NCI-H524 treated with DMSO at 0.1 percent for 48 hours (cell line): ENCODE data around the gene DHRSX.
"Not testable (repeated sequence)": the region's sequence is repeated elsewhere in the genome, so short reads cannot be mapped to it uniquely, and the experiment has no call there.

ENCODE experiments used
- DNase-seq: peaks from one replicate; lab custom pipeline; 2025; lab: John Stamatoyannopoulos, UW

The DHRSX gene

DNA sequence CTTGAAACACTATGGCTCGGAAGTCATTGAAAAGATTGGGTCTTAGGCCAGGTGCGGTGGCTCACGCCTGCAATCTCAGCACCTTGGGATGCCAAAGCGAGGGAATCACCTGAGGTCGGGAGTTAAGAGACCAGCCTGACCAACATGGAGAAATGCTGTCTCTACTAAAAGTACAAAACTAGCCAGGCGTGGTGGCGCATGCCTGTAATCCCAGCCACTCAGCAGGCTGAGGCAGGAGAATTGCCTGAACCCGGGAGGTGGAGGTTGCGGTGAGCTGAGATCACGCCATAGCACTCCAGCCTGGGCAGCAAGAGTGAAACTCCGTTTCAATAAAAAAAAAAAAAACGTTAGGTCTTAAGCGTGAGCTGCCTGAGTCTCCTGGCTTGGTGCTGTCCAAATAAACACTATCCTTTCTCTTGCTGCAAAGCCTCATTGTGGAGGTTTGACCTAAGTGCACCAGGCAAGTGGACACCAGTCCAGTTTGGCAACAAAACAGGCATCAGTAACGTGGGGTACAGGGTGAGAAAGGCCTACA lies 185.9 kb downstream of the DHRSX start:
- DNase-seq: no peak

GRCh38 chrX:2313864-2314640 lies 186.7 kb downstream of the DHRSX start:
- no peak for DNase-seq

DNA sequence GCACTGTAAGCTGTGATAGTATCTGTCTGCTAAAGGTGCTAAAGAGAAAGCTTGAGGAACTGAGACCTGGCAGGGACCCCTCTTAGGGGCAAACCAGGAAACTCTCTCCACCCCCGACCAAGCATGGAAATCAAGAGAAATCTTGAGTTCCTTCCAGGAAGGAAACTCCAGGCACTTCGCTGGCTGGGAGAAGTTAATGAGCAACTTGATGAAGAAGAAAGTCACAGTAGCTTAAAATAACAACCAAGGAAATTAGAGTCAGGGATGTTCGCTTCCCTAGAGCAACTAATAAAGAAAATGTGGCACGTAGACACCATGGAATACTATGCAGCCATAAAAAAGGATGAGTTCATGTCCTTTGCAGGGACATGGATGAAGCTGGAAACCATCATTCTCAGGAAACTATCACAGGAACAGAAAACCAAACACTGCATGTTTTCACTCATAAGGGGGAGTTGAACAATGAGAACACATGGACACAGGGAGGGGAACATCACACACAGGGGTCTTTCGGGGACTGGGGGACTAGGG lies 188.7 kb downstream of the DHRSX start:
- not testable (repeated sequence) for DNase-seq

DNA sequence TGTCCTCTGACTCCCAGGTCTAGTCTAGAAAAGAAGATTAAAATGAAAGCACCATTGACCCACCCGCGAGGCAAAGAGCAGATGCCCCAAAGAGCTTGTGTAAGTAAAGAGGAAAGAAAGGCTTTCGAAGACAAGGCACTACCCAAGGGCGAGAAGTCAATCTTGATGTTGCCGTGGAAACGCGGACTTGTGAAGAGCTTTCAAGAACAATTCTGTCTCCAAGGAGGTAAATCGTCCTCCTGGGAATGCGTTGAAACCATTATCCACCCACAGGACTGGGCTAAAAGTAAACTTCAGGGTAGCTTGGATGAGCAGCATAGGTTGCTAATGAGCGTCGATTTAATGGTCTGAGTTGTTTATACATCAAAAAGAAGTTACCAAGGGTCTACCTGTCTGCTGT lies 189.3 kb downstream of the DHRSX start:
- no peak for DNase-seq

DNA sequence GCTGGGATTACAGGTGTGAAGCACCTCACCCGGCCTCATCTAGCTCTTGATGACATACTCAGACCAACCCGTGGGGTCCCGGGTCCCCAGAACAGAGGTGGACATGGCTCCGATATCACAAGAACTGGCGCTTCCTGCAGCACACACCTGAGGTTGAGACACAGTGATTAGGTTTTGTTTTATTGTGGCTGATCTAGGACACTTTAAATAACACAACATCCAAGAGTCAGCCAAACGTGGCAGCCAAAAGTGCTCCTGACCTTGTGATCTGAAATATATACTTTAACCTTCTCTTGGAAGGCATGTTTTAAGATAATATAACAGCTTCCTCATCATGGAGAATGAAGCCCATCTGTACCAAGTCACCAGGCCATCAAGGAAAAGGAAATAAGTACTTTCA lies 198.9 kb downstream of the DHRSX start:
- no peak for DNase-seq

DNA sequence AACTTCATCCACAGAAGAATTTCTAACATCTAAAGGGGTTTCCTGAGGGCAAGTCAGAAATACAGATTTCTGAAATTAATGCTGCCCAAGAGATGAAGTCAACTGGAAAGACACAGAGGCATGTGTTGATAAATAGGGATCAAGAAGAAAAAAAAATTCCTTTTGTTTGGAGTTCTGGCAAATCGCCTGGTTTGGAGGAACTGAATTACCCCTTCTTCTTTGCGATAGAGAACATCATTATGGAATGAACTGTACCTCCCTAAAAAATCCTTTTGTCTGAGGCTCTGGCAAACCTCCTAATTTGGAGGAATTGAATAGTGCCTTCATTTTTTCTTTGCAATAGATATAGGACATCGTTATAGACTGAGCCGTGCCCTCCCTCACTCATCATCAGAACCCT lies 200.9 kb downstream of the DHRSX start:
- no peak for DNase-seq

DNA sequence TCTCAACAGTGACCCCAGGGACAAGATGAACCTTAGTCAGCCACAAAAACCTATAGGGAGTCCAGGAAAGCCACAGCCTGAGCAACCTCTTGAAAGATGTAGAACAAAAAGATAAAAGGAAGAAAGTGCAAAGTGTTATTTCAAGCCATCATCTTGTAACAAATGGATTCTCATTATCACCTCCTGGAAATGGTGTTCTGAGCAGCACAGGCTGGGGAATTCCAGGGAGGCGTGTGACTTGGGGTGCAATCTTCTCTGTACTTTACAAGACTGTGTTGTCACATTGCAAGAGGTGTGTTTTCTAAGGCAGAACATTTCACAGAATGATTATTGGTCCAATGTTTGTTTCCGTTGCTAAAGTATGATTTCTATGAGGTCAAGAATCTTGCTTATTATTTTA lies 214.0 kb downstream of the DHRSX start:
- DNase-seq: no peak

DNA sequence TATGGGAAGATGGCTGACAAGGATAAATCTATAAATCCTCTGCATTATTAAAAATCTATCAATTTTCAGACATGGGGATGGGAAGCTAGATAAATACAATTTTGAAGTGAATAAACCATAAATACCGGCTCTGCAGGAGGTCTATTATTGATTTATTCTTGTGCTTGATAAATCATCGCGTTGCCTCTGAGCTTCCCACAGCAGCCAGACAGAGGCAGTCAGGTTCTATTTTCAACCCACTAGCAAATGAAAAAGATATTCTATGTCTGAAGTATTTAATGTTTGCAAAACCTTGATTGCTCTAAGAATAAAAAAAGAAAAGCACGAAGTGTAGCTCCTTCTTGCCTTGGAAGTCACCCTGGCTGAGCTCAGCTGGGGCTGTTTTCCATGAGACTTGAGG lies 216.2 kb downstream of the DHRSX start:
- no peak for DNase-seq

DNA sequence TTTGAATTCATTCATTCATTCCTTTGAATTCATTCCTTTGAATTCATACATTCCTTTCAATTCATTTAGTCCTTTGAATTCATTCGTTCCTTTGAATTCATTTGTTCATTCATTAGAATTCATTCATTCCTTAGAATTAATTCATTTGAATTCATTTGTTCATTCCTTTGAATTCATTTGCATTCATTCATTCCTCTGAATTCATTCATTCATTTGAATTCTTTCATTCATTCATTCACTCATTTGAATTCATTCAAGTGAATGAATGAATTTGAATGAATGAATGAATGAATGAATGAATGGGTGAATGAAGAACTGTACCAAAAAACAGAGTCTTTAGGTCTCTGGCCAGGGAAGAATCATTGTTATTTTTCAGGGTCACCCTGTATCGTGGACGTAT lies 216.6 kb downstream of the DHRSX start:
- DNase-seq: no peak

- DNase-seq: no peak
Observed at GRCh38 chrX:2283111-2283859, 217.5 kb downstream of the DHRSX start.

GRCh38 chrX:2282490-2283090 lies 218.2 kb downstream of the DHRSX start:
- no peak for DNase-seq

DNA sequence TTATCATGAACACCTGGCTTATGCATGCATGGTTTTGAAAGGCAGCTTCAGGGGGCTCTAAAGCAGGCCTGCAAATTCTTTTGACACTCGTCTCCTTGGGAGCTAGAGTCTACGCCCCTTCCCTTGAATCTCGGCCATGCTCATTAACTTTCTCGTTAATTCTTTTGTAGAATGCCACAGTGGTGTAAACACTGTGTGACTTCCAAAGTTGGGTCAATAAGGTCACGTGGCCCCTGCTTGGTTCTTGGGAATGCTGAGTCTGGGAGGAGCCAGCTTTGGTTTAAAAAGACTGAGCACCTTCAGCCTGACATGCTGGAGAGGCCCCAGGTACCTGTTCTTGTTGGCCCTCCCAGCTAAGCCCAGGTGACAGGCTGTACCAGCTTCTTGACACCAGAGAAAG lies 228.4 kb downstream of the DHRSX start:
- no peak for DNase-seq

- not testable (repeated sequence) for DNase-seq
Observed at GRCh38 chrX:2271595-2271994, 229.2 kb downstream of the DHRSX start.

- not testable (repeated sequence) for DNase-seq
Observed at GRCh38 chrX:2270783-2271182, 230.0 kb downstream of the DHRSX start.

GRCh38 chrX:2267890-2268289 lies 232.9 kb downstream of the DHRSX start:
- DNase-seq: no peak

DNA sequence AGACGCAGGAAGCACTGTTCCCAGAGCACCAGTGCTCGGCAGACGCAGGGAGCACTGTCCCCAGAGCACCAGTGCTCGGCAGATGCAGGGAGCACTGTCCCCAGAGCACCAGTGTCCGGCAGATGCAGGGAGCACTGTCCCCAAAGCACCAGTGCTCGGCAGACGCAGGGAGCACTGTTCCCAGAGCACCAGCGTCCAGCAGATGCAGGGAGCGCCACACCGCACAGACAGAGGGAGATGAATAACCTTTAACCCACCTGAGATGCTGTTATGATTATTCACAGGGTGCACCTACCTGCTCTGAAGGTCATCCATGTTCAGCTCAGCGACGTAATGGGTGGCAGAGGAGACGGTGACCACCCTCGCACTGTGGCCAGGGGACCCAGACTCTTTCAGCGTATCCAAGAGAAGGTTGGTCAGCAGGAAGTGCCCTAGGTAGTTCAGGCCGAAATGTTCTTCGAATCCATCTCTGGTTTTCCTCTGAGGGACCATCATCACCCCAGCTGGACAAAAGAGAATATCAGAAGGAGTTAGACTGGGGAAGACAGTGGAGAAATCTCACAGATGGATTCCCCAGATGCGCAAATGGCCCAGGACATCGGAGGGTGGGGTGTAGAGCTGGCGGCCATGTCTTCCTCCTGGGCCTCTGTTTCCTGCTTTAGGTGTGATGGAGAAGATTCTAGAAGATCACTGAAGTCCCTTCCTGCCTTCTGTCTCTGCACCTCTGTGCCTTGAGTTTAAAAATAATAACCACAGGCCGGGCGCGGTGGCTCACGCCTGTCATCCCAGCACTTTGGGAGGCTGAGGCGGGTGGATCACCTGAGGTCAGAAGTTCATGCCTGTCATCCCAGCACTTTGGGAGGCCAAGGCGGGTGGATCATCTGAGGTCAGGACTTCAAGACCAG lies 234.1 kb downstream of the DHRSX start:
- no peak for DNase-seq

GRCh38 chrX:2265658-2266444 lies 234.9 kb downstream of the DHRSX start:
- DNase-seq: not testable (repeated sequence)

DNA sequence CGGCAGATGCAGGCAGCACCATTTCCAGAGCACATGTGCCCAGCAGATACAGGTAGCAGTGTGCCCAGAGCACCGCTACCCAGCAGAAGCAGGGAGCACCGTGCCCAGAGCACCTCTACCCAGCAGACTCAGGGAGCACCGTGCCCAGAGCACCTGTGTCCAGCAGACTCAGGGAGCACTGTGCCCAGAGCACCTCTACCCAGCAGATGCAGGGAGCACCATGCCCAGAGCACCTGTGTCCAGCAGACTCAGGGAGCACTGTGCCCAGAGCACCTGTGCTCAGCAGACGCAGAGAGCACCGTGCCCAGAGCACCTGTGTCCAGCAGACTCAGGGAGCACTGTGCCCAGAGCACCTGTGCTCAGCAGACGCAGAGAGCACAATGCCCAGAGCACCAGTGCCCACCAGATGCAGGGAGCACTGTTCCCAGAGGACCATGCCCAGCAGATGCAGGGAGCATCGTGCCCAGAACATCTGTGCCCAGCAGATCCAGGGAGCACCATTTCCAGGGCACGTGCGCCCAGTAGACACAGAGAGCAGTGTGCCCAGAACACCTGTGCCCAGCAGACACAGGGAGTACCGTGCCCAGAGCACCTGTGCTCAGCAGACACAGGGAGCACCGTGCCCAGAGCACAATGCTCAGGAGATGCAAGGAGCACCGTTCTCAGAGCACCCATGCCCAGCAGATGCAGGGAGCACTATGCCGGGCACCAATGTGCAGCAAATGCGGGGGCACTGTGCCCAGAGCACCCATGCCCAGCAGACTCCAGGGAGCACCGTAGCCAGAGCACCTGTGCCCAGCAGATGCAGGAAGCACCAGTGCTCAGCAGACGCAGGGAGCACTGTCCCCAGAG lies 236.4 kb downstream of the DHRSX start:
- DNase-seq: no peak

DNA sequence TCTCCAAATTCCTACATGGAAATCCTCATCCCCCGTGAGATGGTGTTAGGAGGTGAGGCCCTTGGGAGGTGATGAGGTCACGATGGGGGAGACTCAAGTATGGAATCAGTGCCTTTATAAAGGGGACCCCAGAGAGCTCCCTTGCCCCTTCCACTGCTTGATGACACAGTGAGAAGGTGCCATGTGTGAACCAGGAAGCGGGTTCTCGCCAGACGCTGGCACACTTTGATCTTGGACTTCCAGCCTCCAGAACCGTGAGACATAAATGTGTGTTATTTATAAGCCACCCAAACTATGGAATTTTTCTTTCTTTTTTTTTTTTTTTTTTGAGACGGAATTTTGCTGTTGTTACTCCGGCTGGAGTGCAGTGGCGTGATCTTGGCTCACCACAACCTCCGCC lies 237.6 kb downstream of the DHRSX start:
- no peak for DNase-seq

DNA sequence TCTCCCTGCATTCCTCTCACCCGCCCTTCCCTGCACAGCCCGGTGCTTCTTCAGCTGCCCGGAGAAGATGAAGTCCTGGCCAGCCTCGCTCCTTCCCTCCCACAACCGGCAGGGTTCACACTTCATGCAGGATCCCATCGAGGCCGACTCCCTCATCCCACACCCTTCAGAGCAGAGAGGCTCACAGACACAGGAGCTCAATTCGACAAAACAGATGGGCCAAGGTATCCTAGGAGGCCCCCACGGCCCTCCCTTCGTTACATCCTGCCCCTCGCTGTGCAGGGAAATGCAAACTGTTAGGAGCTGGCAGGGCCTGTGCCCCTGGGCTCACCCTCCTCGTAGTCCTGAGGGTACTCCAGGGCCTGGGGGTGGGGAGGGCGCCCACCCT lies 238.1 kb downstream of the DHRSX start:
- no peak for DNase-seq
